K562 (cell line): Measurements from ENCODE around the gene ZNF302. TPM values are rescaled to one million over a fixed set of nuclear protein-coding genes. Genes with fewer than 3 reads are reported as not detected.
A peak's percentile ranks its signal among the peaks of the same experiment; 100 is the strongest.

Source experiments
- ARID3A ChIP-seq: IDR thresholded peaks from 2 replicates; pipeline ENCODE4 v1.6.1; 2012; ENCODE audit warnings: low read depth, low read length, improper control_type of control experiment, borderline replicate concordance
- CBFA2T3 ChIP-seq: fragments of 450-650 bp; IDR thresholded peaks from 2 replicates; pipeline ENCODE4 v1.6.1; 2017
- CBFB ChIP-seq: sonication (generic); formaldehyde crosslinking; IDR thresholded peaks from 2 replicates; pipeline ENCODE4 v1.4.0; 2020; ENCODE audit warnings: mild to moderate bottlenecking, missing genetic modification reagents
- CXXC5 ChIP-seq: fragments of 250-450 bp; sonication (Bioruptor Pico); IDR thresholded peaks from 2 replicates; pipeline ENCODE4 v1.8.0; 2022; ENCODE audit warnings: inconsistent platforms, mild to moderate bottlenecking, moderate library complexity
- DDX20 ChIP-seq: fragments of 450-650 bp; IDR thresholded peaks from 2 replicates; pipeline ENCODE4 v1.6.1; 2016; ENCODE audit warnings: missing genetic modification characterization, low read depth, mild to moderate bottlenecking, missing compliant biosample characterization, moderate library complexity
- E2F3 ChIP-seq: fragments of 250-450 bp; sonication (Bioruptor Pico); IDR thresholded peaks from 2 replicates; pipeline ENCODE4 v1.4.0; 2020; ENCODE audit warnings: mild to moderate bottlenecking
- ERF ChIP-seq: fragments of 450-650 bp; formaldehyde crosslinking; IDR thresholded peaks from 2 replicates; pipeline ENCODE4 v1.4.0; 2020; ENCODE audit warnings: mild to moderate bottlenecking, mixed read lengths
- GATAD2B ChIP-seq: fragments of 450-650 bp; IDR thresholded peaks from 2 replicates; pipeline ENCODE4 v1.6.1; 2017; ENCODE audit warnings: mild to moderate bottlenecking, borderline replicate concordance
- HDAC3 ChIP-seq: fragments of 450-650 bp; IDR thresholded peaks from 2 replicates; pipeline ENCODE4 v1.6.1; 2018; ENCODE audit warnings: borderline replicate concordance, mild to moderate bottlenecking, moderate library complexity; ENCODE audit not compliant: partially characterized antibody
- MBD2 ChIP-seq: sonication (generic); IDR thresholded peaks from 2 replicates; pipeline ENCODE4 v1.6.1; 2016; ENCODE audit warnings: low read depth, borderline replicate concordance
- MCM2 ChIP-seq: fragments of 450-650 bp; IDR thresholded peaks from 2 replicates; pipeline ENCODE4 v1.6.1; 2017; ENCODE audit warnings: low read depth, mild to moderate bottlenecking
- NFE2L1 ChIP-seq: fragments of 450-650 bp; IDR thresholded peaks from 2 replicates; pipeline ENCODE4 v1.6.1; 2016; ENCODE audit warnings: missing genetic modification characterization, low read depth, mild to moderate bottlenecking, missing compliant biosample characterization, moderate library complexity, borderline replicate concordance
- OTX1 ChIP-seq: fragments of 450-650 bp; formaldehyde crosslinking; IDR thresholded peaks from 2 replicates; pipeline ENCODE4 v1.4.0; 2022; ENCODE audit warnings: mild to moderate bottlenecking
- POLR2AphosphoS2 ChIP-seq: IDR thresholded peaks from 2 replicates; pipeline ENCODE4 v1.6.1; 2012; ENCODE audit warnings: low read length, improper control_type of control experiment
- PTBP1 ChIP-seq: fragments of 200-400 bp; formaldehyde crosslinking; IDR thresholded peaks from 2 replicates; pipeline ENCODE4 v1.6.1; 2017; ENCODE audit warnings: low read depth, low read length
- RFX1 ChIP-seq: fragments of 450-650 bp; IDR thresholded peaks from 2 replicates; pipeline ENCODE4 v1.6.1; 2016; ENCODE audit warnings: mild to moderate bottlenecking, moderate library complexity
- RFX5 ChIP-seq: IDR thresholded peaks from 2 replicates; pipeline ENCODE4 v1.6.1; 2011; ENCODE audit warnings: low read depth, mild to moderate bottlenecking, improper control_type of control experiment, low read length
- SLC30A9 ChIP-seq: fragments of 250-450 bp; sonication (Bioruptor Pico); IDR thresholded peaks from 2 replicates; pipeline ENCODE4 v1.8.0; 2022; ENCODE audit warnings: mild to moderate bottlenecking, moderate library complexity
- ZC3H8 ChIP-seq: fragments of 450-650 bp; IDR thresholded peaks from 2 replicates; pipeline ENCODE4 v1.6.1; 2017
- ZNF133 ChIP-seq: fragments of 250-450 bp; sonication (Bioruptor Pico); IDR thresholded peaks from 2 replicates; pipeline ENCODE4 v1.4.0; 2020; ENCODE audit warnings: mild to moderate bottlenecking
- ZNF174 ChIP-seq: fragments of 250-450 bp; sonication (Bioruptor Pico); IDR thresholded peaks from 2 replicates; pipeline ENCODE4 v1.4.0; 2020; ENCODE audit warnings: mild to moderate bottlenecking
- ZNF609 ChIP-seq: sonication (generic); formaldehyde crosslinking; IDR thresholded peaks from 2 replicates; pipeline ENCODE4 v1.8.1; 2023; ENCODE audit warnings: missing genetic modification reagents, mild to moderate bottlenecking, borderline replicate concordance
- ZNF668 ChIP-seq: fragments of 250-450 bp; sonication (Bioruptor Pico); IDR thresholded peaks from 2 replicates; pipeline ENCODE4 v1.8.0; 2022; ENCODE audit warnings: mild to moderate bottlenecking, inconsistent platforms
- polyA plus RNA-seq, 8 experiments: library from polyadenylated mRNA; depleted of rRNA in 4 of 8; stranded (reverse) in 5 of 8; unstranded in 3 of 8; fragments of >200 nt; fragmentation: Nextera tagmentation in 2 of 8; fragmentation: Illumina TruSeq in 1 of 8; extraction: Ambion mirVana in 2 of 8; extraction: Trizol in 1 of 8; gene quantifications; 2 replicates each; pipeline versions ENCODE4 v1.2.1 to v1.2.3, GENCODE V29; 2011 to 2014; ENCODE audit warnings: inconsistent platforms in 1 of 8, missing spikeins in 1 of 8
- total RNA-seq, 7 experiments: library from RNA; depleted of rRNA in 6 of 7; stranded (reverse); fragments of >200 nt in 6 of 7; fragmentation: Illumina TruSeq in 2 of 7; extraction: Trizol in 2 of 7; gene quantifications; 2 replicates each; pipeline versions ENCODE4 v1.2.1 to v1.2.3, GENCODE V29; 2011 to 2021; ENCODE audit warnings: low replicate concordance in 1 of 7

ZNF302 gene
- total and polyA plus RNA-seq, 9 of the 15 experiments (the other 6 are each of a cell fraction or from before 2014, with no cell fraction given): 0.08 to 1.0 (median 0.27) TPM; not detected in 1

DNA sequence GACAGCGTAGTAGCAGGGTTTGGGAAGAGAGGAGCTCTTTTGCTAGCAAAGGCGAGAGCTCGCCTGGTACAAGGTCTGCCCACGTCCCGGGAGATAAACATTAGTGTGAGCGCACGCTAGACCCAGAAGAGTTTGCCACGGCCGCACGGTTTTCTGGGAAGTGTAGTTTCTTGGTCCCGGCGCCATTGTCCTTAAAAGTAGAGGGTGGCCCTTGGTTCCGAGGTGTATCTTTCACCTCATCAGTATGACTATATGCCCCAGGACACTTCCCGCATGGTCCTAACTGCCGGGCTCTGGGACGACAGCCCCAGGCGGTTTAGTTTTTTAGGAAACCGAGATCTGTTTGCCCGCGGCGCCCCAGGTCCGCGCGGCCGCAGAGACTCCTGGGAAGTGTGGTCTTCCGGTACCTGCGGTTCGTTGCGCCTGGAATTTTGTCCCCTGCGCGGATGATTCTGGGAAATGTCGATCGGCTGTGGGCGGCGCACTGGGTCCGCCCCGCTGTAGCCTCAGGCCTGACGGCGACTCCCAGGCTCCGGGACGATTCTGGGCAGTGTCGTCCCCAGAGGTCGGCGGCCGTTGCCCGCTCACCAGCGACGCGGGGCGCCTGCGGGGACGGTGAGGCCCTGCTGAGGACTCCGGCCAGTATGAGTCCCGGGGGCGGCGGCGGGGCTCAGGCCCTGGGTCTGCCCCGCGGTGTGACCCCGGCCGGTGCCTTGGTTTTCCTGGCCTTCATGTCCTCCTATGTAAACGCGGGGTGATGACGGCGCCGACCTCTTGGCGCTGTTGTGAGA lies 56.5 kb downstream of the ZNF302 start, which contains the start of gene ZNF181 (continued):
- no peak for TF ChIP-seq ARID3A
- no peak for TF ChIP-seq MCM2
- peak; percentile 18; the same call in 1 of the 2 replicates for TF ChIP-seq MBD2
- no peak for TF ChIP-seq E2F3 (CRISPR knock-in tag)
- 0 out of 2 replicates have a peak, but pooled peaks have one; percentile 12 for TF ChIP-seq ERF (CRISPR knock-in tag)
- no peak for TF ChIP-seq SLC30A9 (CRISPR knock-in tag)
- 0 out of 2 replicates have a peak, but pooled peaks have one; percentile 70 for TF ChIP-seq ZNF174 (CRISPR knock-in tag)
- no peak for TF ChIP-seq ZNF133 (CRISPR knock-in tag)
- TF ChIP-seq POLR2AphosphoS2: no peak; the same call in 1 of the 2 replicates
- TF ChIP-seq ZNF609 (CRISPR knock-in tag): no peak
- peak; percentile 73 for TF ChIP-seq CXXC5
- no peak for TF ChIP-seq CBFA2T3
- no peak for TF ChIP-seq OTX1 (CRISPR knock-in tag)
- TF ChIP-seq CBFB (CRISPR knock-in tag): peak; percentile 46; the same call in 1 of the 2 replicates
- TF ChIP-seq NFE2L1 (tag): no peak
- TF ChIP-seq HDAC3: no peak
- TF ChIP-seq PTBP1: no peak
- no peak for TF ChIP-seq RFX1
- TF ChIP-seq RFX5: no peak
- no peak for TF ChIP-seq ZNF668 (CRISPR knock-in tag)
- TF ChIP-seq GATAD2B: no peak
- no peak for TF ChIP-seq DDX20 (tag)
- no peak for TF ChIP-seq ZC3H8
